ENCODE results near the gene TRUB2.

The TRUB2 gene, protein sequence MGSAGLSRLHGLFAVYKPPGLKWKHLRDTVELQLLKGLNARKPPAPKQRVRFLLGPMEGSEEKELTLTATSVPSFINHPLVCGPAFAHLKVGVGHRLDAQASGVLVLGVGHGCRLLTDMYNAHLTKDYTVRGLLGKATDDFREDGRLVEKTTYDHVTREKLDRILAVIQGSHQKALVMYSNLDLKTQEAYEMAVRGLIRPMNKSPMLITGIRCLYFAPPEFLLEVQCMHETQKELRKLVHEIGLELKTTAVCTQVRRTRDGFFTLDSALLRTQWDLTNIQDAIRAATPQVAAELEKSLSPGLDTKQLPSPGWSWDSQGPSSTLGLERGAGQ

GRCh38 chr9:128322404-128323211, at the start of gene TRUB2, which contains the start of gene COQ4:
Gene TRUB2, minus strand, starts transcription at chr9:128322447. Its CDS starts 39 bp downstream, at chr9:128322408.
Gene COQ4, plus strand, starts transcription at chr9:128322839. Its CDS starts 20 bp downstream, at chr9:128322859.
- Histone ChIP-seq H3K4me3 (ENCODE audit: low read depth, low read length) (peak within 1 kb of the TSS; percentile 77), H3K27ac (ENCODE audit: low read depth, low read length) (peak within 1 kb of the TSS; percentile 59; the same call in 1 of the 2 replicates), H3K27me3 (ENCODE audit: control insufficient read depth, insufficient read depth, low read length) (no peaks in the 10 kb centered on the region), H3K4me1 (ENCODE audit: control insufficient read depth, insufficient read depth, low read length) (no peaks in the 10 kb centered on the region), H3K9ac (ENCODE audit: low read length) (peak within 1 kb of the TSS; percentile 96), H3K36me3 (ENCODE audit: control insufficient read depth, insufficient read depth, low read length) (peaks cover 21% of the 10 kb centered on the region), H3K9me3 (ENCODE audit: control insufficient read depth, insufficient read depth, low read depth, low read length) (no peaks in the 10 kb centered on the region)

DNA sequence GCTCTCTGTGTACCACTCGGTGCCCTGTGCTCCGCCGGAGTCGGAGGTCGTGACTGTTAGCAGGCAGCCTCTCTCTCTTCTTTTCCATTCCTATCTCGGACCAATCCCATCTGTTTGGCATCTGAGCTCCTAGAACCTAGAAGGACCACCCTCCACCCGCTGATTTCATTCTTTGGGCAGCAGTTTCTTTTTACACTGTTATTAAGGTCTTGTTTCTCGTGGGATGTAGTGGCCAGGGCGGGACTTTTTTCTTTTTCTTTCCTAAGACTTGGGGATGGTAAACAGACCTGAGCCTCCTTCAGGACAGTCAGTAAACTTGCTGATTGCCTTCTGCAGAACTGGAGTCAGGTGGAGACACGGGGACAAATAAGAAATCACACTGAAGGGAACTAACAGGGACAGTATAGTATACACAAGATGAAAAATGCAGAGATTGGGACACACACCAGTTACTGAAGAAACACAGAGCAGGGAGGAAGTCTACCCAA, 49.4 kb upstream of the TRUB2 start:
- peak overlapping the region; percentile 37; the same call in 1 of the 2 replicates for H3K27ac ChIP-seq (ENCODE audit: low read depth, low read length)
- H3K27me3 ChIP-seq (ENCODE audit: control insufficient read depth, insufficient read depth, low read length), result peaks cover 12% of the 10 kb centered on the region

GRCh38 chr9:128370752-128371629, 48.7 kb upstream of the TRUB2 start, which contains the start of gene URM1:
Gene URM1, plus strand, starts transcription at chr9:128371374. Its CDS starts 7 bp downstream, at chr9:128371381.
- peaks cover 16% of the 10 kb centered on the region for H3K27me3 ChIP-seq (ENCODE audit: control insufficient read depth, insufficient read depth, low read length)
- peak within 1 kb of the TSS; percentile 37; the same call in 1 of the 2 replicates for H3K27ac ChIP-seq (ENCODE audit: low read depth, low read length)
- H3K9me3 ChIP-seq (ENCODE audit: control insufficient read depth, insufficient read depth, low read depth, low read length), result no peaks in the 10 kb centered on the region
- H3K4me1 ChIP-seq (ENCODE audit: control insufficient read depth, insufficient read depth, low read length), result peaks cover 9% of the 10 kb centered on the region
- peak within 1 kb of the TSS; percentile 99 for H3K4me3 ChIP-seq (ENCODE audit: low read depth, low read length)
- H3K9ac ChIP-seq (ENCODE audit: low read length), result peak within 1 kb of the TSS; percentile 93
- H3K36me3 ChIP-seq (ENCODE audit: control insufficient read depth, insufficient read depth, low read length), result 0 out of 2 replicates have a peak, but pooled peaks cover 6% of the 10 kb centered on the region

More for the DNA sequence above, 49.4 kb upstream of the TRUB2 start:
- Histone ChIP-seq H3K4me1 (ENCODE audit: control insufficient read depth, insufficient read depth, low read length) (peaks cover 9% of the 10 kb centered on the region), H3K36me3 (ENCODE audit: control insufficient read depth, insufficient read depth, low read length) (0 out of 2 replicates have a peak, but pooled peaks cover 6% of the 10 kb centered on the region), H3K4me3 (ENCODE audit: low read depth, low read length) (peak overlapping the region; percentile 99), H3K9ac (ENCODE audit: low read length) (peak overlapping the region; percentile 93), H3K9me3 (ENCODE audit: control insufficient read depth, insufficient read depth, low read depth, low read length) (no peaks in the 10 kb centered on the region)

DNA sequence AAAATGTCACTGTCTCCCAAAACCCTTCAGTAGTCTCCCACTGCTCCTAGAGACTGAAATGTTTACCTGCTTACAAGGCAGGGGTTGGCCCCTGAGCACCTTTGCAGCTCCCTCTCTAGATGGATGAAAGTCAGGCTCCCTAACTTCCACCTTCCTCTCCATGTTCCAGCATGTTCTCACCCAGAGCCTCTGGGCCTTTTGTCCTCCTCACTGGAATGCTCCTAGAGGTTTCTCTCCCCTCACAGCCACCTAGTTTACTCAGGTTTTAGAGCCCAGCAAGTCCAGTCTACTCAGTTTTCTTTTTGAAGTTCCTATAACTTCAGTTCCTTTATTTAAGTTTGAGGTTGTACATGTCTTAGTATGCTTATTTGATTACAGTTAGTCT, 48.1 kb upstream of the TRUB2 start:
- Histone ChIP-seq H3K4me3 (ENCODE audit: low read depth, low read length) (peak overlapping the region; percentile 99), H3K9me3 (ENCODE audit: control insufficient read depth, insufficient read depth, low read depth, low read length) (no peaks in the 10 kb centered on the region), H3K9ac (ENCODE audit: low read length) (peak overlapping the region; percentile 83), H3K27ac (ENCODE audit: low read depth, low read length) (peak overlapping the region; percentile 33; the same call in 1 of the 2 replicates), H3K36me3 (ENCODE audit: control insufficient read depth, insufficient read depth, low read length) (0 out of 2 replicates have a peak, but pooled peaks cover 6% of the 10 kb centered on the region), H3K27me3 (ENCODE audit: control insufficient read depth, insufficient read depth, low read length) (peaks cover 22% of the 10 kb centered on the region), H3K4me1 (ENCODE audit: control insufficient read depth, insufficient read depth, low read length) (peaks cover 16% of the 10 kb centered on the region)

DNA sequence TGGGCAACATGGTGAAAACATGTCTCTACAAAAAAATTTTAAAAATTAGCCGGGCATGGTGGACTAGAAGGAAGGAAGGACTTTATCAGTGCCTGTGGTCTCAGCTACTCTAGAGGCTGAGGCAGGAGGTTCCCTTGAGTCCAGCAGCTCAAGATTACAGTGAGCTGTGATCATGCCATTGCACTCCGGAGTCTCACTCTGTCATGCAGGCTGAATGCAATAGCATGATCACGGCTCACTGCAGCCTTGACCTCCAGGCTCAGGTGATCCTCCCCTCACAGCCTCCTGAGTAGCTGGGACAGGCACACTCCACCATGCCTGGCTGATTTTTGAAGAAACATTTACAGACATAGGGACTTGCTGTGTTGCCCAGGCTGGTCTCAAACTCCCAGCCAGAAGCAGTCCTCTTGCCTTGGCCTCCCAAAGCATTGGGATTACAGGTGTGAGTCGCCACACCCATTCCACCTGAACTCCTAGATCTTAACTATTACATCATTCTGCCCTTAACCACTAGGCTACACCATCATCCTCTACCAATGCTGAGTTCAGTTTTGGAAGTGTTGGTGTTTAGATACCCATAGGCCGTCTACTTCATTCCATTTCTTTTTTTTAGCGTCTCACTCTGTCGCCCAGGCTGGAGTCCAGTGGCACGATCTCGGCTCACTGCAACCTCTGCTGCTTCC, 46.9 kb upstream of the TRUB2 start:
- Histone ChIP-seq H3K9me3 (ENCODE audit: control insufficient read depth, insufficient read depth, low read depth, low read length) (no peaks in the 10 kb centered on the region), H3K36me3 (ENCODE audit: control insufficient read depth, insufficient read depth, low read length) (0 out of 2 replicates have a peak, but pooled peaks cover 6% of the 10 kb centered on the region), H3K27ac (ENCODE audit: low read depth, low read length) (no peak overlapping the region), H3K4me3 (ENCODE audit: low read depth, low read length) (no peak overlapping the region), H3K27me3 (ENCODE audit: control insufficient read depth, insufficient read depth, low read length) (peaks cover 29% of the 10 kb centered on the region), H3K9ac (ENCODE audit: low read length) (no peak overlapping the region), H3K4me1 (ENCODE audit: control insufficient read depth, insufficient read depth, low read length) (peaks cover 24% of the 10 kb centered on the region)

DNA sequence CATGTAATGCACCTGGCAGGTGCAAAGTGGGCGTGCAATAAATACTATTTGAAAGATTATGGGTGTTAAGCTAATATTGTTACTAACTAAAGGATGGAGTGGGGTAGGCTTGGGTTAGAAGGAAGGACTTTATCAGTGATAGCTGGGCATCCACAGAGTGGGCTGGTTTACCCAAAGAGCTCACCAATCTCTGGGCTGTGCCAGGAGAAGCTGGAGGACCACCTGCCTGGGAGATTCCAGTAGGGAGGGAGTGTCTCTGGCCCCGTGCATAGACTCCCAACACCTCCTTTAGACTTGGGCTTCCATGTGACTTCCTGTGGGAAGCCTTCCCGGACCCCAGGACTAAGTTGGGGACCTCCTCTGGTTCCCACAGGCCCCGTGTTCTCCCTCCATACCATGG, 43.3 kb upstream of the TRUB2 start:
- Histone ChIP-seq H3K4me1 (ENCODE audit: control insufficient read depth, insufficient read depth, low read length) (peaks cover 34% of the 10 kb centered on the region), H3K4me3 (ENCODE audit: low read depth, low read length) (peak overlapping the region; percentile 41), H3K9ac (ENCODE audit: low read length) (peak overlapping the region; percentile 77), H3K36me3 (ENCODE audit: control insufficient read depth, insufficient read depth, low read length) (no peaks in the 10 kb centered on the region; the same call in 1 of the 2 replicates), H3K27ac (ENCODE audit: low read depth, low read length) (peak overlapping the region; percentile 66; the same call in 1 of the 2 replicates), H3K27me3 (ENCODE audit: control insufficient read depth, insufficient read depth, low read length) (peaks cover 56% of the 10 kb centered on the region), H3K9me3 (ENCODE audit: control insufficient read depth, insufficient read depth, low read depth, low read length) (no peaks in the 10 kb centered on the region)

DNA sequence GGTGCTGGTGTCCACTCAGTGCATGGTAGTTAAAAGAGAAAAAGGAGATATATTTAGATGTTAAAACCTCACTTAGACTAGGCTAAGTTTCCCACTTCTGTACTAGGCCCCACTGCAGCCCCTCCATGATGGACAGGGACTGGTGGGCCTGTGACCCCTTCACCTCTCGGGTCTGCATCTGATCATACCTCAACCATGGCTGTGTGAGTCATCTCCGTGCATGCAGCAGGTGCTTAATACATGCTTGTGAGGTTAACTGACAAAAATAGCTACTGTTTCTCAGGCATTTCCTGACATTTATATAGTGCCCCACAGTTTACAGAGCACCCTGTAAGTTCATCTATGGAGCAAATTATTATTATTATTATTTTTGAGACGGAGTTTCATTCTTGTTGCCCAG, 40.5 kb upstream of the TRUB2 start:
- Histone ChIP-seq H3K4me3 (ENCODE audit: low read depth, low read length) (no peak overlapping the region), H3K27ac (ENCODE audit: low read depth, low read length) (no peak overlapping the region), H3K27me3 (ENCODE audit: control insufficient read depth, insufficient read depth, low read length) (peaks cover 51% of the 10 kb centered on the region), H3K9me3 (ENCODE audit: control insufficient read depth, insufficient read depth, low read depth, low read length) (no peaks in the 10 kb centered on the region), H3K9ac (ENCODE audit: low read length) (no peak overlapping the region), H3K36me3 (ENCODE audit: control insufficient read depth, insufficient read depth, low read length) (no peaks in the 10 kb centered on the region; the same call in 1 of the 2 replicates), H3K4me1 (ENCODE audit: control insufficient read depth, insufficient read depth, low read length) (peaks cover 30% of the 10 kb centered on the region)

DNA sequence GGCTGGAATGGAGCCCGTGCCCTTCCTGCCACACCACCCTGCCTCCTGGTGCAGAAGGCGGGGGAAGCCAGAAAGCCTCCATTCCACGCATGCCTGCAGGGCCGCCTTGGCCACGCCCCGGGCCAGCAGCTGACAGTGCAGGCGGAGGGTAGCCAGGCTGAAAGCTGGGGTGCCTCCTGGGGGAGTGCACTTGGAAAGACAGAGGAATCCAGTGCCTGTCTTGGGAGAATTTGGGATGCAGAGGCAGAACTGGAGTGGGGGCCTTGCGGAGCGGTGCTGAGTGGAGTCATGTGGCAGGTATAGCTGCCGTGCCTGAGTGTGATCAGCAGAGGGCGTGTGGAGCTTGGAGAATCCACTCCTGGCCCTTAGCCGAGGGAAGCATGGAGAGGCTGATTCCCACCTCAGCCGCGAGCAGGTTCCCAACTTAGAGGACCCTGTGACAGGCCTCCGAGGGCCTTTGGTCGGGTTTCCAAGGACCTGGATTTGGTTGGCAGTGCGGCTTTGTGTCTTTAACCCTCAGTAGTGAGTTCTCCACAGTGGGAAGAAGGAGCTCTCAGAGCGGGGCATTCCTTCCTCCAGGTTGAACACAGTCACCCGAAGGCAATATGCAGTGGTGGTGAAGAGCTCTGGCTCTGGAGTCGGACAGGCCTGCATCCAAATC, 39.9 kb upstream of the TRUB2 start:
- H3K27ac ChIP-seq (ENCODE audit: low read depth, low read length), result no peak overlapping the region
- peaks cover 49% of the 10 kb centered on the region for H3K27me3 ChIP-seq (ENCODE audit: control insufficient read depth, insufficient read depth, low read length)
- H3K4me3 ChIP-seq (ENCODE audit: low read depth, low read length), result peak overlapping the region; percentile 22; the same call in 1 of the 2 replicates
- H3K36me3 ChIP-seq (ENCODE audit: control insufficient read depth, insufficient read depth, low read length), result no peaks in the 10 kb centered on the region; the same call in 1 of the 2 replicates
- H3K9ac ChIP-seq (ENCODE audit: low read length), result no peak overlapping the region
- H3K4me1 ChIP-seq (ENCODE audit: control insufficient read depth, insufficient read depth, low read length), result peaks cover 30% of the 10 kb centered on the region
- no peaks in the 10 kb centered on the region for H3K9me3 ChIP-seq (ENCODE audit: control insufficient read depth, insufficient read depth, low read depth, low read length)

GRCh38 chr9:128361296-128361985, 39.2 kb upstream of the TRUB2 start:
- no peak overlapping the region for H3K9ac ChIP-seq (ENCODE audit: low read length)

More at GRCh38 chr9:128361296-128361985, 39.2 kb upstream of the TRUB2 start:
- peaks cover 30% of the 10 kb centered on the region for H3K4me1 ChIP-seq (ENCODE audit: control insufficient read depth, insufficient read depth, low read length)
- no peak overlapping the region for H3K27ac ChIP-seq (ENCODE audit: low read depth, low read length)
- peak overlapping the region; percentile 22; the same call in 1 of the 2 replicates for H3K4me3 ChIP-seq (ENCODE audit: low read depth, low read length)
- peaks cover 42% of the 10 kb centered on the region for H3K27me3 ChIP-seq (ENCODE audit: control insufficient read depth, insufficient read depth, low read length)
- H3K36me3 ChIP-seq (ENCODE audit: control insufficient read depth, insufficient read depth, low read length), result peaks cover 2% of the 10 kb centered on the region; the same call in 1 of the 2 replicates
- no peaks in the 10 kb centered on the region for H3K9me3 ChIP-seq (ENCODE audit: control insufficient read depth, insufficient read depth, low read depth, low read length)
